ENCODE results near the gene SIKE1. TPM values are rescaled to one million over a fixed set of nuclear protein-coding genes. Genes with fewer than 3 reads are reported as not detected.
"Not testable (repeated sequence)": the region's sequence is repeated elsewhere in the genome, so short reads cannot be mapped to it uniquely, and the experiment has no call there.

The SIKE1 gene
- 10 to 100 TPM; 34.5 to 35.5 (median 34.7) TPM for total RNA-seq
- long read RNA-seq, donor 1, full-length matches to known transcripts: 11 of 12 reads
- long read RNA-seq, donor 1, partial matches to known transcripts: 1 of 12 reads
- long read RNA-seq, donor 1, other reads (novel, unspliced or antisense): 0 of 12 reads
- long read RNA-seq, donor 2, full-length matches to known transcripts: 6 of 7 reads
- long read RNA-seq, donor 2, partial matches to known transcripts: 0 of 7 reads
- long read RNA-seq, donor 2, other reads (novel, unspliced or antisense): 1 of 7 reads

- DNase-seq: peak; percentile 93 to 98 (median 95)
- no peaks in the 10 kb centered on the region for H3K4me1 ChIP-seq (ENCODE audit: low read depth)
- peak within 1 kb of the TSS; percentile 48 for H3K4me3 ChIP-seq
- peak; percentile 99 for ATAC-seq
- H3K9me3 ChIP-seq: no peaks in the 10 kb centered on the region
- intact Hi-C loops (cut with DNase I, micrococcal nuclease): no loop called here
- no peak for TF ChIP-seq CTCF (IDR thresholded peaks at IDR 0.05)
- no peaks in the 10 kb centered on the region for H3K36me3 ChIP-seq (ENCODE audit: low read depth)
Measured at GRCh38 chr1:114780344-114781226, at the start of gene SIKE1. SIKE1 (minus strand) TSS chr1:114780685; CDS start chr1:114780607, 78 bp downstream.

- DNase-seq; H3K9me3 ChIP-seq; ATAC-seq; H3K4me3 ChIP-seq; intact Hi-C loops (cut with DNase I, micrococcal nuclease); H3K36me3 ChIP-seq (ENCODE audit: low read depth); H3K4me1 ChIP-seq (ENCODE audit: low read depth): not testable (repeated sequence)
Measured at GRCh38 chr1:114830075-114830474, 49.6 kb upstream of the SIKE1 start.

GRCh38 chr1:114828251-114828650 lies 47.8 kb upstream of the SIKE1 start:
- intact Hi-C loops (cut with DNase I, micrococcal nuclease): no loop called here
- H3K4me3 ChIP-seq: no peak overlapping the region
- no peaks in the 10 kb centered on the region for H3K9me3 ChIP-seq
- ATAC-seq (no peak), DNase-seq (no peak)
- TF ChIP-seq CTCF (IDR thresholded peaks at IDR 0.05): no peak
- no peaks in the 10 kb centered on the region for H3K36me3 ChIP-seq (ENCODE audit: low read depth)
- no peaks in the 10 kb centered on the region for H3K4me1 ChIP-seq (ENCODE audit: low read depth)

- intact Hi-C loops (cut with DNase I, micrococcal nuclease): no loop called here
- TF ChIP-seq CTCF (IDR thresholded peaks at IDR 0.05): no peak
- DNase-seq (no peak), ATAC-seq (no peak)
- Histone ChIP-seq H3K4me1 (ENCODE audit: low read depth) (no peaks in the 10 kb centered on the region), H3K36me3 (ENCODE audit: low read depth) (no peaks in the 10 kb centered on the region), H3K4me3 (no peak overlapping the region), H3K9me3 (no peaks in the 10 kb centered on the region)
Measured at GRCh38 chr1:114821978-114822377, 41.5 kb upstream of the SIKE1 start.

GRCh38 chr1:114820392-114820791 lies 39.9 kb upstream of the SIKE1 start:
- no peak for TF ChIP-seq CTCF (IDR thresholded peaks at IDR 0.05)

GRCh38 chr1:114819869-114820268 lies 39.4 kb upstream of the SIKE1 start:
- no peak for ATAC-seq
- TF ChIP-seq CTCF (IDR thresholded peaks at IDR 0.05): no peak
- DNase-seq: no peak
- Histone ChIP-seq H3K36me3 (ENCODE audit: low read depth) (no peaks in the 10 kb centered on the region), H3K4me1 (ENCODE audit: low read depth) (no peaks in the 10 kb centered on the region), H3K4me3 (no peak overlapping the region), H3K9me3 (no peaks in the 10 kb centered on the region)
- intact Hi-C loops (cut with DNase I, micrococcal nuclease): no loop called here

More at GRCh38 chr1:114820392-114820791, 39.9 kb upstream of the SIKE1 start:
- intact Hi-C loops (cut with DNase I, micrococcal nuclease): no loop called here
- H3K9me3 ChIP-seq: no peaks in the 10 kb centered on the region
- ATAC-seq: no peak
- H3K4me1 ChIP-seq (ENCODE audit: low read depth): no peaks in the 10 kb centered on the region
- H3K36me3 ChIP-seq (ENCODE audit: low read depth): no peaks in the 10 kb centered on the region
- H3K4me3 ChIP-seq: no peak overlapping the region
- no peak for DNase-seq

GRCh38 chr1:114804449-114804848 lies 24.0 kb upstream of the SIKE1 start:
- H3K36me3 ChIP-seq (ENCODE audit: low read depth); intact Hi-C loops (cut with DNase I, micrococcal nuclease); ATAC-seq; H3K4me1 ChIP-seq (ENCODE audit: low read depth); H3K9me3 ChIP-seq; DNase-seq; H3K4me3 ChIP-seq: not testable (repeated sequence)

Data from mucosa of descending colon (tissue), 3 donors.